Endodermal cell (in vitro differentiated cells): ENCODE data around the gene TMEM61. TPM values are rescaled to one million over a fixed set of nuclear protein-coding genes. Genes with fewer than 3 reads are reported as not detected.
A peak's percentile ranks its signal among the peaks of the same experiment; 100 is the strongest.

ENCODE experiments used
- DNase-seq: peaks from one replicate; pipeline ENCODE4 v3.0.0-alpha.2; 2017
- H3K27ac ChIP-seq: 2 replicates; pipeline ENCODE4 v1.5.1; 2013; ENCODE audit warnings: mild to moderate bottlenecking, low read depth, low read length, moderate library complexity
- H3K27me3 ChIP-seq: 2 replicates; pipeline ENCODE4 v1.6.1; 2013; ENCODE audit warnings: mild to moderate bottlenecking, low read length, moderate library complexity; ENCODE audit not compliant: insufficient read depth, control insufficient read depth, poor library complexity, severe bottlenecking
- H3K36me3 ChIP-seq: 2 replicates; pipeline ENCODE4 v1.7.0; 2013; ENCODE audit warnings: mild to moderate bottlenecking, low read length, moderate library complexity; ENCODE audit not compliant: control insufficient read depth, insufficient read depth
- H3K4me1 ChIP-seq: one replicate; pipeline ENCODE4 v1.7.0; 2013; ENCODE audit warnings: low read length; ENCODE audit not compliant: control insufficient read depth, insufficient read depth
- H3K4me3 ChIP-seq: 2 replicates; pipeline ENCODE4 v1.5.1; 2013; ENCODE audit warnings: mild to moderate bottlenecking, low read length, moderate library complexity
- H3K9ac ChIP-seq: 2 replicates; pipeline ENCODE4 v1.6.1; 2013; ENCODE audit warnings: mild to moderate bottlenecking, low read length, moderate library complexity; ENCODE audit not compliant: poor library complexity, severe bottlenecking; ENCODE audit errors: extremely low read depth
- H3K9me3 ChIP-seq: 2 replicates; pipeline ENCODE4 v1.6.1; 2013; ENCODE audit warnings: mild to moderate bottlenecking, low read length, moderate library complexity; ENCODE audit not compliant: control insufficient read depth
- H3K27ac Mint-ChIP-seq: 2 replicates; pipeline ENCODE4 v1.8.0; 2020; ENCODE audit warnings: mixed read lengths
- H3K27me3 Mint-ChIP-seq: 2 replicates; pipeline ENCODE4 v1.8.0; 2021; ENCODE audit warnings: mild to moderate bottlenecking, mixed read lengths; ENCODE audit not compliant: insufficient read depth
- H3K36me3 Mint-ChIP-seq: 2 replicates; pipeline ENCODE4 v1.8.0; 2020; ENCODE audit warnings: low read depth, mixed read lengths
- H3K4me1 Mint-ChIP-seq: 2 replicates; pipeline ENCODE4 v1.8.0; 2020; ENCODE audit warnings: mixed read lengths
- H3K4me3 Mint-ChIP-seq: 2 replicates; pipeline ENCODE4 v1.8.0; 2020; ENCODE audit warnings: mild to moderate bottlenecking, moderate library complexity, mixed read lengths
- H3K9me3 Mint-ChIP-seq: 2 replicates; pipeline ENCODE4 v1.8.0; 2020; ENCODE audit warnings: mild to moderate bottlenecking, mixed read lengths
- WGBS, 2 experiments: methylation state at CpG; one replicate each; pipeline versions ENCODE4 v1.1.5 to v1.1.7; 2013; ENCODE audit warnings: missing lambda C conversion rate in 2 of 2, mixed read lengths in 1 of 2; ENCODE audit not compliant: insufficient coverage in 1 of 2, insufficient read length in 1 of 2; 5-methylcytosine and 5-hydroxymethylcytosine counted together
- total RNA-seq, 2 donors: library from RNA; stranded (reverse); fragmentation: NEBNext Ultra II Directional in 1 of 2; extraction: Animal tissue kit (Norgen Biotek cat#: 25700) in 1 of 2; gene quantifications; 2 replicates in 1 of 2; 3 replicates in 1 of 2; pipeline ENCODE4 v1.2.1, GENCODE V29; 2021
- TF ChIP-seq, protein P1 (sequence below): fragments of 200-600 bp; sonication (generic); conservative IDR thresholded peaks from 2 replicates; pipeline ENCODE4 v1.5.0; 2021; ENCODE audit warnings: antibody characterized with exemption, mild to moderate bottlenecking

TMEM61 gene
- total RNA-seq, 2 donors from 2014 or later = not detected

DNA sequence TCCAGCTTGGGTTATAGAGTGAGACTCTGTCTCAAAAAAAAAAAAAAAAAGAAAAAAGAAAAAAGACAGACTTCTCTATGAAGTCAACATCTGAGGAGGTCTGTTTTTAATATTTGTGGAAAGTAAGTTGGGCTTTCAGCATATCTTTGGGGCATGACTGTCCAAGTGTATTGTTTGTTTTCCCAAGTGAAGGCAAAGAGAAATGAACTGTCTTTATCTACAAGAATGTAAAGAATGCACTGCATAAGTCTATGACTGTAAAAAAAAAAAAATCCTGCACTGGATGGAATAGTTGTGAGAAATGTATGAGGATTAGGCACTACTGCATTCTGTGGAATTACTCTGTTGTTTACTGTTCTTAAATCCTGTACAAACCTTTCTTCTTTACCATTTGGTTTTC, 45.6 kb upstream of the TMEM61 start:
- Mint-ChIP-seq H3K4me3 (no peak overlapping the region), H3K9me3 (peaks cover 33% of the 10 kb centered on the region), H3K27ac (no peak overlapping the region), H3K36me3 (peaks cover 7% of the 10 kb centered on the region), H3K27me3 (no peaks in the 10 kb centered on the region), H3K4me1 (peaks cover 26% of the 10 kb centered on the region)
- no peak for DNase-seq
- Histone ChIP-seq H3K9me3 (peaks cover 40% of the 10 kb centered on the region), H3K4me1 (peaks cover 7% of the 10 kb centered on the region), H3K4me3 (peak overlapping the region; percentile 38), H3K27ac (no peak overlapping the region), H3K9ac (no peak overlapping the region), H3K36me3 (no peaks in the 10 kb centered on the region), H3K27me3 (no peaks in the 10 kb centered on the region)
- TF ChIP-seq, protein P1, sequence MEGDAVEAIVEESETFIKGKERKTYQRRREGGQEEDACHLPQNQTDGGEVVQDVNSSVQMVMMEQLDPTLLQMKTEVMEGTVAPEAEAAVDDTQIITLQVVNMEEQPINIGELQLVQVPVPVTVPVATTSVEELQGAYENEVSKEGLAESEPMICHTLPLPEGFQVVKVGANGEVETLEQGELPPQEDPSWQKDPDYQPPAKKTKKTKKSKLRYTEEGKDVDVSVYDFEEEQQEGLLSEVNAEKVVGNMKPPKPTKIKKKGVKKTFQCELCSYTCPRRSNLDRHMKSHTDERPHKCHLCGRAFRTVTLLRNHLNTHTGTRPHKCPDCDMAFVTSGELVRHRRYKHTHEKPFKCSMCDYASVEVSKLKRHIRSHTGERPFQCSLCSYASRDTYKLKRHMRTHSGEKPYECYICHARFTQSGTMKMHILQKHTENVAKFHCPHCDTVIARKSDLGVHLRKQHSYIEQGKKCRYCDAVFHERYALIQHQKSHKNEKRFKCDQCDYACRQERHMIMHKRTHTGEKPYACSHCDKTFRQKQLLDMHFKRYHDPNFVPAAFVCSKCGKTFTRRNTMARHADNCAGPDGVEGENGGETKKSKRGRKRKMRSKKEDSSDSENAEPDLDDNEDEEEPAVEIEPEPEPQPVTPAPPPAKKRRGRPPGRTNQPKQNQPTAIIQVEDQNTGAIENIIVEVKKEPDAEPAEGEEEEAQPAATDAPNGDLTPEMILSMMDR = no peak

DNA sequence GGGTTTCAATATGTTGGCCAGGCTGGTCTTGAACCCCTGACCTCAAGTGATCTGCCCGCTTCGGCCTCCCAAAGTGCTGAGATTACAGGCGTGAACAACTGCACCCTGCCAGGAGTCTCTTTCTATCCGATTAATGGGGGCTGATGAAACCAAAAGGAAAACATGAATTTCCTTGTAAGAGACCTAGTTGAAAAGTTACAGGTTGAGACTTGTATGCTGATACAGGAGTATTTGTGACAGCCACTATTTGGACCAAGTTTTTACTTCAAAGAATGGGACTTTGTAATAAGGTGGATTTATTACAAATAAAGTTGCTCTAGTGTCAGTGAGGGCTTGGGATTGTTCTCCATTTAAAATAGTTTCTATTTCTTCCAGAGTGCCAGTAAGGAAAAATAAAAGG, 43.6 kb upstream of the TMEM61 start:
- Histone ChIP-seq H3K9me3 (peaks cover 34% of the 10 kb centered on the region), H3K4me1 (peaks cover 7% of the 10 kb centered on the region), H3K36me3 (no peaks in the 10 kb centered on the region), H3K4me3 (no peak overlapping the region), H3K9ac (no peak overlapping the region), H3K27me3 (no peaks in the 10 kb centered on the region), H3K27ac (no peak overlapping the region)
- Mint-ChIP-seq H3K27ac (no peak overlapping the region), H3K36me3 (peaks cover 5% of the 10 kb centered on the region), H3K4me1 (peaks cover 34% of the 10 kb centered on the region), H3K4me3 (no peak overlapping the region), H3K9me3 (peaks cover 27% of the 10 kb centered on the region), H3K27me3 (no peaks in the 10 kb centered on the region)
- no peak for DNase-seq
- 88 to 91% methylated on average over 4 of the region's 4 CpGs for WGBS, 2 experiments
- TF ChIP-seq, protein P1 = no peak

DNA sequence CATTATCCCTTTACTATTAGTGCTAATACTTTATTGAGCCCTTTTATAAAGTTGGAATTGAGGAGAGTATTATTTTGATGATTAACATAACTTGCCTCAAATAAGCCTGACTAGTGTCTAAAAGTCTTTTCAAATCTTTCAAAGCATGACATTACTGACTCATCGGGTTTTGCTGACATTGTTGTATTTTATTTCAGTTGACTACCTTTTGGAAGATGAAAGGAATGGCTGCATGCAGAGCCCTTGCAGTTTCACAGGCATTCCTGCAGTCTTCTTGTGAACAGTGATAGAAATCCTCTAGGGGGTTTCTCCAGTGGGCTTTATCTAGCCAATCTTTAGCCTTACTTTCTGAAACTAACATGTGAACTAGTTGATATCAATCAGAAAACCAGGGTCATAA, 43.0 kb upstream of the TMEM61 start:
- Mint-ChIP-seq H3K9me3 (peaks cover 29% of the 10 kb centered on the region), H3K27ac (no peak overlapping the region), H3K36me3 (peaks cover 5% of the 10 kb centered on the region), H3K4me1 (peaks cover 34% of the 10 kb centered on the region), H3K4me3 (no peak overlapping the region), H3K27me3 (no peaks in the 10 kb centered on the region)
- TF ChIP-seq, protein P1 = peak; percentile 23
- peaks cover 34% of the 10 kb centered on the region for H3K9me3 ChIP-seq
- no peaks in the 10 kb centered on the region for H3K27me3 ChIP-seq
- no peaks in the 10 kb centered on the region for H3K36me3 ChIP-seq
- 50 to 66% methylated on average over 1 of the region's 1 CpG for WGBS, 2 experiments
- H3K4me1 ChIP-seq = peaks cover 7% of the 10 kb centered on the region
- no peak for DNase-seq
- no peak overlapping the region for H3K9ac ChIP-seq
- no peak overlapping the region for H3K4me3 ChIP-seq
- H3K27ac ChIP-seq = no peak overlapping the region
